T follicular helper cell (primary cell): ENCODE measurements around the gene HECW1.

ENCODE experiments used
- DNase-seq: peaks from one replicate; pipeline ENCODE4 v3.0.0-alpha.2; 2020; ENCODE audit warnings: low read depth

HECW1 gene

GRCh38 chr7:43363035-43363791 is 250.8 kb downstream of the HECW1 start:
- DNase-seq = no peak

- DNase-seq = no peak
These were observed 251.9 kb downstream of the HECW1 start for GRCh38 chr7:43364391-43364790.

DNA sequence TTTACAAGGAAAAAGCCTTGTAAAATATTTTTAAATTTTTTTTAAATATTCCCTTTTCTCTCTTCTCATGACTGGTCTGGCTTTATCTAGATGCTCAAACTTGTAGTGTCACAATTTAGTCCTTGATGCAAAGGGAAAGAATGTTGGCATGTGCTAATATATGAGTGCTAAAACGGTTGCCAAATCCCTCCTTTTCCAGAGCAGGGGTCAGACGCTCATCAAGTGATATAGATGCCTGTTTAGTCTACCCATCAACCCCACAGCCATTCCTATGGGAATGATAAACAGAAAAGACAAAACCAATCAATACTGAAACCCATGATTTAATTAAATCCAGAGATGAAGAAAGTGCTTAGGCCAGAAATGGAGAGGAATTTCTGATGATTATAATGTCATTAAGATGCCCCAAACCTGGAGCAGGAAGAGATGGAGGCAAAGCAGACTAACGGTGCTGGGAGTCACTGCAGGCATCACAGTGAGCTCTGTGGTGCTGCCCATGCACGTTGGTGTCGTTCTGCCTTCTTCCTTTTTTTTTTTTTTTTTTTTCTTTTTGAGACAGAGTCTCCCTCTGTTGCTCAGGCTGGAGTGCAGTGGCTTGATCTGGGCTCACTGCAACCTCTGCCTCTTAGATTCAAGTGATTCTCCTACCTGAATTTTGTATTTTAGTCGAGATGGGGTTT is 260.4 kb downstream of the HECW1 start:
- DNase-seq = no peak

DNA sequence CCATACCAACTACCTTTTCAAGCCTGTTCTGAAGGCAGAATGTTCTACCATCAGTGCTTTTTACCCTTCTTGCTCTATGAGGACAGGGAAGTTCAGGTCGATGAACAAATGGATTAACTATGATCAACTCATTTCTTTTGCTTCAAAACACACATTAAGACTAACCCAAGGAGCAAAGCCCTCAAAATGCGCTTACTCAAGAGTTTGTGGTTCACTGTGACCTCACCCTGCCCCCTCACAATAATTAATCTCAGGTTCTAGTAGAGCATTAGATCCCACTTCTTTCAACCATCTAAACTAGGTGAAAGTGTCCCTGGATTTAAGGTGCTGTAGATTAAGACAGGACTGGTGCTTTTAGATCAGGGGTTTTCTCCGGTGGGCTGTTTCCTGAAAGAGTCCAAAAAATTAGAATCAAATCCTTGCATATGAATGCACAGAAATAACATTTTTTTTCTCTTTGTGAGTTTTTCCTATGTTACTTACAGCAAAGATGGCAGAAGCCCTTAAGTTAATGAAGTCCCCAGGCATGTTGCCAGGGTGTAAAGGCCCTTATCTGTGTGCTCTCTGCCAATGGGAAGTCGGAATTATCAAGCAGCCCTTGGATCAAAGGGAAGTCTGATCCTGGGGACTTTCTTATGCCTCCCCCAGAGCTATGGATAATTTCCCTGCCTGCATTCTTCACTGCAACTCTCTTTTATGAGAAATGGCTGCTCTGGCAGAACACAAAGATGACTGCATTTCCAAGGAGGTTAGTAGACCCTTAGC is 264.9 kb downstream of the HECW1 start:
- no peak for DNase-seq

- DNase-seq = no peak
These were observed 266.8 kb downstream of the HECW1 start for GRCh38 chr7:43379210-43379609.

- DNase-seq = no peak
These were observed 272.3 kb downstream of the HECW1 start for GRCh38 chr7:43384616-43385308.

DNA sequence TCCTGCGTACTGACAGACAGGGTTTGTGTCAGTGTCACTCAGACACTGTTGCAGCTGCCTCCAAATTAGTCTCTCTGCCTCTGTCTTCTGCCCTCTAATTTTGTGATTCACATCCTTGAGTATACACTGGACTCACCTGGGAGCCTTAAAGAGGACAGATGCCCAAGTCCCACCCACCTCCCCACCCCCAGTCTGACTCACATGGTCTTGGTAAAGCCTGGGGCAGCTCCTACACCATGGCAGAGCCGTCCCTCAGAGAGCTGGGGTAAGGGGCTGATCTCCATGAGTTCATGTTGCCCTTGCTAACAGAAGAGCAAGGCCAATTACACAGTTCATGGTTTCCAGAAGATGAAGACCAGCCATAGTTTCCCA is 272.8 kb downstream of the HECW1 start:
- DNase-seq = no peak

DNA sequence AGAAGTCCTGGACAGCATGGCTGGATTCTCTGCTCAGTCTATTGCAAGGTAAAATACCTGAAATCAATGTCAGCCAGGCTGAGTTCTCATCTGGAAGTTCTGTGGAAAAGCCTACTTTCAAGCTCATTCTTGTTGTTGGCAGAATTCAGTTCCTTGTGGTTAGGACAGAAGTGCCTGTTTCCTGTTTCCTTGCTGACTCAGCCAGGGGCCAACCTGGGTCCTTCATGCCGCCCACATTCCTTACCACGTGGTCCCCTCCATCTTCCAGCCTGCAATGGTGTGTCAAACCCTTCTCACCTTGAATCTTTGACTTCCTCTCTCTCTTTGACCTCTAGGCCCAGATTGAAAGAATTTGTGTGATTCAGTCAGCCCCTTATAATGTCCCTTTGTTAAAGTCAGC is 273.4 kb downstream of the HECW1 start:
- no peak for DNase-seq

DNA sequence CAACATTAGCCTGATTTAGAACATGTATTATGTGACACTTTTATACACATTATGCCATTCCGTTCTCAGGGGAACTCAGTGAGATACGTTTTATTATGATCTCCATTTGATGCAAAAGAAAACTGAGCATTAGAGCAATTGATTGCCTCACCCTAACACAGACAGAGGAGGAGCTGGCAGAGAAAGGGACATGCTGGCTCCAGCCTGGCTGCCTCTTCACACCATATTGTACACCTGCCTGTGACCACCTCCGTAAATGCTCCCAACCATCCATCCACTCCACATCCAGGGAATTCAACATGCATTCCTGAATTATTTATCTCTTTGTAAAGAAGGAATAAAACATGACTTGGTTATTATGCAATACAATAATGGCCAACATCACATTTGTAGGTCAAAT is 275.5 kb downstream of the HECW1 start:
- DNase-seq = no peak

GRCh38 chr7:43390576-43390975 is 278.1 kb downstream of the HECW1 start:
- no peak for DNase-seq

- DNase-seq = no peak
These were observed 279.1 kb downstream of the HECW1 start for GRCh38 chr7:43391518-43391917.

DNA sequence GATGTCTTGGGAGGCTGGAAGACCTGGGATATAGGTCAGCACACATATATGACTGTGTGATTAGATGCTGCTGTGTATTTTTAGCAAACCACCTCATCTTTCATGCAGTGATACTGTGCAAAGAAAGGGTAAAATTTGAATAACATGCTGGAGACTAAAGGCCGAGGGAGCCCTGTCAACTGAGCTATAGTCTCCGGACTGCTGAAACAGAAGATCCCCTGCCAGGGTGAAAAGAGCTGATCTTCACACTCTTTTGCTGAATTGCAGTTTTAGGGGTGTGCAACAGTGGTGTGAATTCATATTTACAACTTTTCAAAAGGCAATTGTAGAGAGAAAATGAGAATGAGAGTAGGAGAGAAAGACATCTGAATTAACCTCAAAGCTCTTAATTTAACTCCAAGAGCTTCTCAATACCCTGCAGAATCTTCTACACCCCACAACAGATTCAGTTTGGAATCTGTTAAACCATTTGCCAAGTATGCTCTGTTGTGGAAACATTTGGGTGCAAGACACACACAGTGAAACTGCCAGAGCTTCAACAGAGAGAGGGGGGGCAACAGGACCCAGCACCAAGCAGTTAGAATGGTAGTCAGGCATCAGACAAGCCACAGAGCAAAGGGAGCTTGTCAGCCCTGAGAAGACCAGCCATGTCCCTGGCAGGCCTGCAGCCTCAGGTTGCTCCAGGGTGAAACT is 280.3 kb downstream of the HECW1 start:
- DNase-seq = no peak

DNA sequence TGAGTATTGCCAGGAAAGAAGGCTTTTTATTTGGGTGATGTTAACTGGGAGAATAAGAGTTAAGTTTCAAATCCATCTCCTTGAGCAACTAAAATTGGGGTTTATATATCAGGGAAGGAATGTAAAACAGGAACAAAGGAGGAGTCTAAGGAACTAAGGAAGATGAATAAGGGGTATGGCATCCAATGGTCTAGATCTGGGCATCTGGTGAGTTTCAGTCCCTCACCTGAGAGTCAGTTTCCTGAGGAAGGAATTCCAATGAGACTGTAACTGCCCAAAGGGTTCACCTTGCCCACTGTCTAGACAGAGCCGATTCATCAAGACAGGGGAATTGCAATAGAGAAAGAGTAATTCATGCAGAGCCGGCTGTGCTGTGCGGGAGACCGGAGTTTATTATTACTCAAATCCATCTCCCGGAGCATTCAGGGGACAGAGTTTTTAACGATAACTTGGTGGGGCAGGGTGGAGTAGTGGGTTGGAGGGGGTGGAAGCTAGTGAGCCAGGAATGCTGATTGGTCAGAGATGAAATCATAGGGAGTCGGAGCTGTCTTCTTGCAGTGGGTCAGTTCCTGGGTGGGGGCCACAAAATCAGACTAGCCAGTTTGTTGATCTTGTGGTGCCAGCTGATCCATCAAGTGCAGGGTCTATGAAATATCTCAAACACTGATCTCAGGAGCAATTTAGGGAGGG is 282.1 kb downstream of the HECW1 start:
- no peak for DNase-seq

- no peak for DNase-seq
These were observed 282.9 kb downstream of the HECW1 start for GRCh38 chr7:43395351-43395750.

- DNase-seq = no peak
These were observed 283.8 kb downstream of the HECW1 start for GRCh38 chr7:43396187-43396740.

DNA sequence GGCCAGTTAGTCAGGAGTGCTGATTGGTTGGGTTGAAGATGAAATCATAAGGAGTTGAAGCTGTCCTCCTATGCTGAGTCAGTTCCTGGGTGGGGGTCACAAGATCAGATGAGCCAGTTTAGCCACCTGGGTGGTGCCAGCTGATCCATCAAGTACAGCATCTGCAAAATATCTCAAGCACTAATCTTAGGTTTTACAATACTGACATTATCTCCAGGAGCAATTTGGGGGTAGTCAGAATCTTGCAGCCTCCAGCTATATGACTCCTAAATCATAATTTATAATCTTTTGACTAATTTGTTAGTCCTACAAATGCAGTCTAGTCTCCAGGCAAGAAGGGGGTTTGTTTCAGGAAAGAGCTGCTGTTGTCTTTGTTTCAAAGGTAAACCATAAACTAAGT is 286.4 kb downstream of the HECW1 start:
- no peak for DNase-seq

GRCh38 chr7:43405948-43406347 is 293.5 kb downstream of the HECW1 start:
- no peak for DNase-seq

GRCh38 chr7:43406961-43407360 is 294.5 kb downstream of the HECW1 start:
- no peak for DNase-seq

DNA sequence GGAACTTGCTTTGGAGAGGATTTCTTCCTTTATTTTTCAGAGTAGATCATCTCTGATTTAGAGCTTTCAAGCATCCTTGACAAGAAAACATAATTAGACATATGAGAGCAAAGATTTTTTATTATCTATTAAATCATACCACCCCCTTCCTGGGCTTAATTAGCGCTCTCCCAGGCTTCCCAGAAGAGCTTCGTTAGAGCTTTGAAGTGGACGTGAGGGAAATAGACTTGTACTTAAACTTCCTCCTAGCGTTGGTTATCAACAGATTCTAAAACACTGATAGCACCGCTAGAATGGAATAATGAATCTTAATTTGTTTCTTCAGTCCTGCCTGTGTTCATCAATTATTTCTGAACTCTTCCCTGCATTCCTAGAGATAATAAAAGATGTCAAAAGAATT is 296.5 kb downstream of the HECW1 start:
- no peak for DNase-seq

DNA sequence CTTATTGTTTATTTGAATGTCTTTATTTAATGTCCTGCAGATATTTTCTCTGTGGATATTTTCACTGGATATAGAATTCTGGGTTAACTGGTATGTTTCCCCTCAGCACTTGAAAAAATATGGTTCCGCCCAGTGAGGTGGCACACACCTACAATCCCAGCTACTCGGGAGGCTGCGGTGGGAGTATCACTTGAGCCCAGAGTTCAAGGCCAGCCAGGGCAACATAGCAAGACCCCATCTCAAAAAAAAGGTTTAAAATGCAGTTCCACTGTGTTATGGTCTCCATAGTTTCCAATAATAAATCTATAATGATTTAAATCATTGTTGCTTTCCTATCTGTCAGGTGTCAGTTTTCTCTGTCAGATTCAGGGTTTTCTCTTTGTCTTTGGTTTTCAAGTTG is 305.0 kb downstream of the HECW1 start:
- DNase-seq = no peak

- no peak for DNase-seq
These were observed 318.0 kb downstream of the HECW1 start for GRCh38 chr7:43430411-43430810.
